ENCODE results near the gene DIPK1A. TPM values are rescaled to one million over a fixed set of nuclear protein-coding genes. Genes with fewer than 3 reads are reported as not detected.

The DIPK1A gene
- total and polyA plus RNA-seq, 9 donors: 4.7 to 15.4 (median 8.6) TPM

- no peaks in the 10 kb centered on the region for H3K27me3 ChIP-seq
- no peak for DNase-seq
- no peaks in the 10 kb centered on the region for H3K9me3 ChIP-seq
- no peaks in the 10 kb centered on the region for H3K4me1 ChIP-seq (ENCODE audit: insufficient read depth)
- no peak for TF ChIP-seq CTCF (IDR thresholded peaks at IDR 0.05)
- intact Hi-C loops (cut with DNase I): no loop called here
- H3K27ac ChIP-seq: no peak overlapping the region
- no peaks in the 10 kb centered on the region for H3K36me3 ChIP-seq
- no peak overlapping the region for H3K4me3 ChIP-seq
- 58 to 76% (median 63%) methylated on average over 4 of the region's 4 CpGs for WGBS, 3 donors
Observed at GRCh38 chr1:92923664-92924063, 37.6 kb downstream of the DIPK1A start.

- H3K27ac ChIP-seq: no peak overlapping the region
- H3K36me3 ChIP-seq: no peaks in the 10 kb centered on the region
- DNase-seq: no peak
- 77 to 89% (median 86%) methylated on average over 9 of the region's 9 CpGs for WGBS, 3 donors
- no peaks in the 10 kb centered on the region for H3K27me3 ChIP-seq
- no peaks in the 10 kb centered on the region for H3K9me3 ChIP-seq
- H3K4me3 ChIP-seq: no peak overlapping the region
- TF ChIP-seq POLR2A (IDR thresholded peaks at IDR 0.05): no peak
- no peak for TF ChIP-seq CTCF (IDR thresholded peaks at IDR 0.05)
- no peak for TF ChIP-seq EP300 (IDR thresholded peaks at IDR 0.05)
- intact Hi-C loops (cut with DNase I): no loop called here
- H3K4me1 ChIP-seq (ENCODE audit: insufficient read depth): no peaks in the 10 kb centered on the region
Observed at GRCh38 chr1:92922356-92923035, 38.8 kb downstream of the DIPK1A start.

GRCh38 chr1:92921031-92922023, 39.9 kb downstream of the DIPK1A start:
- H3K27me3 ChIP-seq: no peaks in the 10 kb centered on the region
- intact Hi-C loops (cut with DNase I): no loop called here
- no peak overlapping the region for H3K4me3 ChIP-seq
- TF ChIP-seq POLR2A (IDR thresholded peaks at IDR 0.05) (no peak), EP300 (IDR thresholded peaks at IDR 0.05) (no peak), CTCF (IDR thresholded peaks at IDR 0.05) (no peak)
- H3K4me1 ChIP-seq (ENCODE audit: insufficient read depth): no peaks in the 10 kb centered on the region
- no peaks in the 10 kb centered on the region for H3K36me3 ChIP-seq
- WGBS, 3 donors: 91 to 93% (median 93%) methylated on average over 8 of the region's 8 CpGs
- H3K27ac ChIP-seq: no peak overlapping the region
- no peak for DNase-seq
- H3K9me3 ChIP-seq: no peaks in the 10 kb centered on the region

- Histone ChIP-seq H3K4me1 (ENCODE audit: insufficient read depth) (no peaks in the 10 kb centered on the region), H3K27me3 (no peaks in the 10 kb centered on the region), H3K27ac (no peak overlapping the region), H3K36me3 (no peaks in the 10 kb centered on the region), H3K4me3 (no peak overlapping the region), H3K9me3 (no peaks in the 10 kb centered on the region)
- no peak for TF ChIP-seq CTCF (IDR thresholded peaks at IDR 0.05)
- TF ChIP-seq POLR2A (IDR thresholded peaks at IDR 0.05): no peak
- TF ChIP-seq EP300 (IDR thresholded peaks at IDR 0.05): no peak
- no peak for DNase-seq
- intact Hi-C loops (cut with DNase I): no loop called here
Observed at GRCh38 chr1:92916899-92917298, 44.4 kb downstream of the DIPK1A start.
